Ishikawa (cell line): ENCODE measurements around the gene RALGAPA2.
A peak's percentile ranks its signal among the peaks of the same experiment; 100 is the strongest.

Experiments
- CEBPB ChIP-seq: IDR thresholded peaks from 2 replicates; pipeline ENCODE4 v1.6.1; 2012
- CREB1 ChIP-seq: IDR thresholded peaks from 2 replicates; pipeline ENCODE4 v1.6.1; 2012; ENCODE audit warnings: low read depth
- EGR1 ChIP-seq: IDR thresholded peaks from 2 replicates; pipeline ENCODE4 v1.6.1; 2012
- EP300 ChIP-seq: IDR thresholded peaks from 2 replicates; pipeline ENCODE4 v1.6.1; 2012; ENCODE audit warnings: borderline replicate concordance
- FOXM1 ChIP-seq: IDR thresholded peaks from 2 replicates; pipeline ENCODE4 v1.6.1; 2012; ENCODE audit warnings: low read depth, borderline replicate concordance
- NFIC ChIP-seq: IDR thresholded peaks from 2 replicates; pipeline ENCODE4 v1.6.1; 2012
- RAD21 ChIP-seq: IDR thresholded peaks from 2 replicates; pipeline ENCODE4 v1.6.1; 2012; ENCODE audit warnings: low read depth
- REST ChIP-seq: IDR thresholded peaks from 2 replicates; pipeline ENCODE4 v1.6.1; 2012; ENCODE audit warnings: low read depth, mild to moderate bottlenecking
- TAF1 ChIP-seq: IDR thresholded peaks from 2 replicates; pipeline ENCODE4 v1.6.1; 2012; ENCODE audit warnings: low read depth, mild to moderate bottlenecking
- TCF12 ChIP-seq: IDR thresholded peaks from 2 replicates; pipeline ENCODE4 v1.6.1; 2012; ENCODE audit warnings: low read depth
- TEAD4 ChIP-seq: IDR thresholded peaks from 2 replicates; pipeline ENCODE4 v1.6.1; 2012
- USF1 ChIP-seq: IDR thresholded peaks from 2 replicates; pipeline ENCODE4 v1.6.1; 2012
- YY1 ChIP-seq: IDR thresholded peaks from 2 replicates; pipeline ENCODE4 v1.6.1; 2012; ENCODE audit warnings: low read depth
- ZBTB7A ChIP-seq: IDR thresholded peaks from 2 replicates; pipeline ENCODE4 v1.6.1; 2012; ENCODE audit warnings: low read depth
- TF ChIP-seq, protein P1 (sequence below): IDR thresholded peaks from 2 replicates; pipeline ENCODE4 v1.6.1; 2012

Gene RALGAPA2

DNA sequence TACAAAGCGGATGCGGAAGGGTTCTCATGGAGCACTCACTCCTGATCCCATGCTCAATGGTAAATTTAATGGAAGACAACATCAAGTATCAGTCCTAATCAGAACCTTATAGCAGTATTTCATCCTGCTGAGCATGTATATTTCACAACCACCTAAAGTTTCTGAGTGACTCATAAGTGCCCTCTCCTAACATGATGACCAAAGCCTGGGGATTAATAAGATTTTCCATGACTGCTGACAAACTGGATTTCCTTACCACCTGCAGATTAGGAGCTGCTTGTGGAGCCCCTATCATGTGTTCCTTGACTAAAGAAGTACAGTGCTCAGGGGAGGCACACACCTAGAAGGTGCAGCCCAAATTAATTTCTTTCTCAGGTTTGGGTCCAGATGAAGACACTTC lies 231.8 kb downstream of the RALGAPA2 start:
- 0 out of 2 replicates have a peak, but pooled peaks have one; percentile 15 for TF ChIP-seq CEBPB
- TF ChIP-seq CREB1 = no peak

DNA sequence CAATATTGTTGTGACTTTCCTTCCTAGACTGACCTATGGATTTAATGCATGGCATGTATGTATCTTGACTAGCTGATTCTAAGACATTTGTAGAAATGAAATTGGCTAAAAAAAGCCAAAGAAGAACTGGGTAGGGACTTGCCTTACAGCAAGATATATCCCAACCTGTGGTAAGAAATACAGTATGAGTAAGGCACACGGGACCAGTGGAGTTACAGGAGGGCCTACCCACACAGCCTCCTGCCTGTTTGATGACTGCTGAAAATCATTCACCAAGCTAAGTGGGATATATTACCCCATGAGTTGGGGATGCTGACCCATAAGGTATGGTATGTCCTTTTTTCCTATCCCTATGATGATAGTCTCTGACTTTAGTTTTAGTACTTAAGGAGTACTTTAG lies 232.3 kb downstream of the RALGAPA2 start:
- TF ChIP-seq, protein P1, sequence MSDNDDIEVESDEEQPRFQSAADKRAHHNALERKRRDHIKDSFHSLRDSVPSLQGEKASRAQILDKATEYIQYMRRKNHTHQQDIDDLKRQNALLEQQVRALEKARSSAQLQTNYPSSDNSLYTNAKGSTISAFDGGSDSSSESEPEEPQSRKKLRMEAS = no peak
- TF ChIP-seq EP300 = no peak

DNA sequence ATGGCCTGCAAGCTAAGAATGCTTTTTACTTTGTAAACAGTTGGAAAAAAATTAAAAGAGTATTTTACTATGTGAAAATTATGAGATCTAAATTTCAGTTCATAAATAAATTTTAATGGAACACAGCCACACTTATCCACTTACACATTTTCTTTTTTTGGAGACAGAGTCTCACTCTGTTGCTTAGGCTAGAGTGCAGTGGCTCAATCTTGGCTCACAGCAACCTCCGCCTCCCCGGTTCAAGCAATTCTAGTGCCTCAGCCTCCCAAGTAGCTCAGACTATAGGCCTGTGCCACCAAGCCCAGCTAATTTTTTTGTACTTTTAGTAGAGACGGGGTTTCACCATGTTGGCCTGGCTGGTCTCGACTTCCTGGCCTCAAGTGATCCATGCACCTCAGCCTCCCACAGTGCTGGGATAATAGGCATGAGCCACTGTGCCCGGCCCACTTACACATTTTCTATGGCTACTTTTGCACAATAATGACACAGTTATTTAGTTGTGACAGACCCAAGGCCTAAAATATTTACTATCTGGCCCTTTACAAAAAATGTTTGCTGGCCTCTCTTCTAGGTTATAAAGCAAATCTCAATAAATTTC lies 234.9 kb downstream of the RALGAPA2 start:
- TF ChIP-seq YY1 = no peak
- no peak for TF ChIP-seq TCF12
- no peak for TF ChIP-seq RAD21
- no peak for TF ChIP-seq NFIC
- TF ChIP-seq CREB1 = no peak
- TF ChIP-seq REST = no peak
- TF ChIP-seq FOXM1 = no peak
- TF ChIP-seq EGR1 = no peak

- TF ChIP-seq EGR1 = no peak
- TF ChIP-seq REST = no peak
Observed at GRCh38 chr20:20476504-20476903, 235.9 kb downstream of the RALGAPA2 start.

GRCh38 chr20:20473657-20474056 lies 238.8 kb downstream of the RALGAPA2 start:
- TF ChIP-seq ZBTB7A (no peak), YY1 (no peak), USF1 (no peak), EGR1 (no peak), TAF1 (no peak), CEBPB (no peak), RAD21 (no peak), NFIC (no peak), TEAD4 (no peak), FOXM1 (no peak), TCF12 (no peak), EP300 (no peak), REST (no peak), CREB1 (no peak)
- TF ChIP-seq, protein P1 = no peak

DNA sequence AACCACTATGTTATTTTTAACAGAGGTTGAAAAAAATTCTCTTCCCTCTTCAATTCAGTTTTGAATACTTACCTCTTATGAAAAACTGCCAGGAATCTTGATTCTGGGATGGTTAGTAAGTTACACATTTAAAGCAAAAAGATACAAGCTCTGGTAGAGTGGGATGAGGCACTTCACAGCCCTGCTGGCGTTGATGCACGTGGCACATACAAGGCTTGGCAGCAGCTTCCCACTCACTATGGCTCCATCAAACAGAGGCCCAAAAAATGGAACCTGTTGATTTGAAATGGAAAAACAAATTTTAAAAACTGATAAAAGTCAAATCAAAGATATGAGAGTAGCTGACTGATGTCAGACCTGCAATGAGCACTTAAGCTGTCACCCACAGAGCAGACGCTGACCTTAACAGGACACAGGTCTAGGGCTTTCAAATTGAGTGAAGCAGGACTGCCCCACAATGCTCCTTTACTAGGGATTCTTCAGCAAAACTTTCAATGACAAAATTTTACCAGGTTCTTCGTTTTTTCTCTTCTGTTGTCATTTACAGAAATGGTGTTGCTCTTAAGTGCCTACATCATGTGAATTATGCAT lies 239.7 kb downstream of the RALGAPA2 start:
- TF ChIP-seq REST = no peak
- TF ChIP-seq CREB1 = no peak
- no peak for TF ChIP-seq USF1
- TF ChIP-seq NFIC = no peak
- TF ChIP-seq EGR1 = no peak
- TF ChIP-seq ZBTB7A = no peak
- no peak for TF ChIP-seq YY1
- no peak for TF ChIP-seq EP300
- TF ChIP-seq TAF1 = no peak
- TF ChIP-seq FOXM1 = no peak
- no peak for TF ChIP-seq CEBPB
- TF ChIP-seq TEAD4 = no peak
- no peak for TF ChIP-seq TCF12
- TF ChIP-seq, protein P1 = no peak
